Duodenal mucosa (tissue), 2 donors: ENCODE results near the gene ALDOB.
A peak's percentile ranks its signal among the peaks of the same experiment; 100 is the strongest.
"Not testable (repeated sequence)": the region's sequence is repeated elsewhere in the genome, so short reads cannot be mapped to it uniquely, and the experiment has no call there.

Source experiments
- H3K27ac ChIP-seq: one replicate; pipeline ENCODE4 v1.7.0; 2013; ENCODE audit warnings: low read depth, low read length
- H3K27me3 ChIP-seq, 2 donors: one replicate each; pipeline ENCODE4 v1.7.0; 2013; ENCODE audit warnings: low read length in 2 of 2, control low read depth in 1 of 2; ENCODE audit not compliant: insufficient read depth in 2 of 2, control insufficient read depth in 1 of 2
- H3K36me3 ChIP-seq, 2 donors: one replicate each; pipeline ENCODE4 v1.7.0; 2013; ENCODE audit warnings: low read length in 2 of 2, control low read depth in 1 of 2; ENCODE audit not compliant: insufficient read depth in 2 of 2, control insufficient read depth in 1 of 2
- H3K4me1 ChIP-seq, 2 donors: one replicate each; pipeline ENCODE4 v1.7.0; 2013; ENCODE audit warnings: low read length in 2 of 2, control low read depth in 1 of 2; ENCODE audit not compliant: insufficient read depth in 2 of 2, control insufficient read depth in 1 of 2
- H3K4me3 ChIP-seq, 2 donors: one replicate each; pipeline ENCODE4 v1.7.0; 2013; ENCODE audit warnings: low read length in 2 of 2, low read depth in 1 of 2
- H3K9ac ChIP-seq, 2 donors: one replicate each; pipeline ENCODE4 v1.7.0; 2013; ENCODE audit warnings: low read length in 2 of 2, low read depth in 1 of 2
- H3K9me3 ChIP-seq, 2 donors: one replicate each; pipeline ENCODE4 v1.7.0; 2013; ENCODE audit warnings: low read length in 2 of 2, control low read depth in 1 of 2; ENCODE audit not compliant: control insufficient read depth in 1 of 2

ALDOB gene

GRCh38 chr9:101398068-101398929 is 37.3 kb downstream of the ALDOB start, which contains the start of the genes MRPL50 and ZNF189:
Gene MRPL50, minus strand, starts transcription at chr9:101398618. Its CDS starts 26 bp downstream, at chr9:101398592.
Gene ZNF189, plus strand, starts transcription at chr9:101398851. Its CDS starts 306 bp downstream, at chr9:101399157.
- peak within 1 kb of the TSS; percentile 94 to 96 for H3K4me3 ChIP-seq
- peaks cover 27 to 34% of the 10 kb centered on the region in 2 donors for H3K4me1 ChIP-seq
- H3K27ac ChIP-seq = peak within 1 kb of the TSS; percentile 69
- H3K36me3 ChIP-seq = peaks cover 26 to 37% of the 10 kb centered on the region in 2 donors
- peaks cover 0 to 10% of the 10 kb centered on the region in 2 donors for H3K9me3 ChIP-seq
- no peaks in the 10 kb centered on the region for H3K27me3 ChIP-seq
- H3K9ac ChIP-seq = peak within 1 kb of the TSS; percentile 93 to 96

GRCh38 chr9:101397746-101398067 is 37.9 kb downstream of the ALDOB start:
- Histone ChIP-seq H3K36me3 (peaks cover 20 to 31% of the 10 kb centered on the region in 2 donors), H3K9me3 (peaks cover 0 to 10% of the 10 kb centered on the region in 2 donors), H3K4me3 (peak overlapping the region; percentile 94 to 96), H3K4me1 (peaks cover 27 to 34% of the 10 kb centered on the region in 2 donors), H3K9ac (peak overlapping the region; percentile 93 to 96), H3K27ac (peak overlapping the region; percentile 69), H3K27me3 (no peaks in the 10 kb centered on the region)

- H3K27ac ChIP-seq = no peak overlapping the region
- peaks cover 5 to 15% of the 10 kb centered on the region in 2 donors for H3K36me3 ChIP-seq
- H3K4me3 ChIP-seq = no peak overlapping the region
- no peaks in the 10 kb centered on the region for H3K27me3 ChIP-seq
- peaks cover 0 to 9% of the 10 kb centered on the region in 2 donors for H3K9me3 ChIP-seq
- H3K9ac ChIP-seq = no peak overlapping the region
- peaks cover 14 to 19% of the 10 kb centered on the region in 2 donors for H3K4me1 ChIP-seq
Measured at GRCh38 chr9:101394687-101395086, 40.9 kb downstream of the ALDOB start.

GRCh38 chr9:101393135-101393534 is 42.4 kb downstream of the ALDOB start:
- Histone ChIP-seq H3K36me3 (peaks cover 8 to 29% of the 10 kb centered on the region in 2 donors), H3K4me3 (no peak overlapping the region), H3K27ac (no peak overlapping the region), H3K27me3 (no peaks in the 10 kb centered on the region), H3K9ac (no peak overlapping the region), H3K9me3 (peaks cover 0 to 9% of the 10 kb centered on the region in 2 donors), H3K4me1 (peaks cover 10 to 15% of the 10 kb centered on the region in 2 donors)

- no peaks in the 10 kb centered on the region for H3K4me1 ChIP-seq
- H3K9ac ChIP-seq = no peak overlapping the region
- no peak overlapping the region for H3K27ac ChIP-seq
- no peaks in the 10 kb centered on the region for H3K27me3 ChIP-seq
- peaks cover 5 to 17% of the 10 kb centered on the region in 2 donors for H3K9me3 ChIP-seq
- no peak overlapping the region for H3K4me3 ChIP-seq
- H3K36me3 ChIP-seq = peaks cover 8 to 27% of the 10 kb centered on the region in 2 donors
Measured at GRCh38 chr9:101388507-101388993, 47.0 kb downstream of the ALDOB start.

GRCh38 chr9:101387871-101388506 is 47.6 kb downstream of the ALDOB start:
- Histone ChIP-seq H3K36me3 (peaks cover 8 to 27% of the 10 kb centered on the region in 2 donors), H3K4me3 (no peak overlapping the region), H3K9ac (no peak overlapping the region), H3K27me3 (no peaks in the 10 kb centered on the region), H3K27ac (no peak overlapping the region), H3K9me3 (peaks cover 5 to 11% of the 10 kb centered on the region in 2 donors), H3K4me1 (no peaks in the 10 kb centered on the region)

GRCh38 chr9:101384873-101385536 is 50.6 kb downstream of the ALDOB start, which contains the start of gene BAAT:
Gene BAAT, minus strand, starts transcription at chr9:101385006. Its CDS starts 13,602 bp downstream, at chr9:101371404.
- not testable (repeated sequence) for H3K27me3 ChIP-seq, H3K9ac ChIP-seq, H3K4me3 ChIP-seq, H3K27ac ChIP-seq, H3K9me3 ChIP-seq, H3K4me1 ChIP-seq
- peaks cover 4 to 17% of the 10 kb centered on the region in 2 donors for H3K36me3 ChIP-seq

GRCh38 chr9:101383361-101383760 is 52.2 kb downstream of the ALDOB start:
- Histone ChIP-seq H3K27me3 (no peaks in the 10 kb centered on the region), H3K4me3 (no peak overlapping the region), H3K9me3 (peaks cover 5 to 9% of the 10 kb centered on the region in 2 donors), H3K4me1 (no peaks in the 10 kb centered on the region), H3K9ac (no peak overlapping the region), H3K27ac (no peak overlapping the region), H3K36me3 (peaks cover 0 to 3% of the 10 kb centered on the region in 2 donors)

- H3K27me3 ChIP-seq = no peaks in the 10 kb centered on the region
- no peaks in the 10 kb centered on the region for H3K36me3 ChIP-seq
- H3K9me3 ChIP-seq = peaks cover 5 to 9% of the 10 kb centered on the region in 2 donors
- H3K4me1 ChIP-seq = no peaks in the 10 kb centered on the region
- no peak overlapping the region for H3K27ac ChIP-seq
- no peak overlapping the region for H3K4me3 ChIP-seq
- H3K9ac ChIP-seq = no peak overlapping the region
Measured at GRCh38 chr9:101381833-101382342, 53.7 kb downstream of the ALDOB start.
